OCI-LY1 (cell line): ENCODE measurements around the gene DIAPH3.

Source experiments
- H2AFZ ChIP-seq: fragments of 200-600 bp; sonication (generic), shearing (Covaris generic); 2 replicates; pipeline ENCODE4 v1.6.0; 2014; ENCODE audit warnings: antibody characterized with exemption, mild to moderate bottlenecking, low read length
- H3F3A ChIP-seq: fragments of 200-600 bp; sonication (generic), shearing (Covaris generic); 2 replicates; pipeline ENCODE4 v1.6.0; 2014; ENCODE audit warnings: mild to moderate bottlenecking, antibody characterized with exemption, low read length, moderate library complexity; ENCODE audit not compliant: insufficient read depth
- H3K27ac ChIP-seq: fragments of 200-600 bp; sonication (generic); 2 replicates; pipeline ENCODE4 v1.5.1; 2014; ENCODE audit warnings: low read length, mixed run types, mild to moderate bottlenecking, low read depth; ENCODE audit not compliant: poor library complexity, severe bottlenecking
- H3K27me3 ChIP-seq: fragments of 200-600 bp; sonication (generic); 2 replicates; pipeline ENCODE4 v1.6.0; 2014; ENCODE audit warnings: antibody characterized with exemption, mild to moderate bottlenecking, low read length, moderate library complexity; ENCODE audit not compliant: insufficient read depth
- H3K36me3 ChIP-seq: fragments of 200-600 bp; sonication (generic); 2 replicates; pipeline ENCODE4 v1.6.1; 2014; ENCODE audit warnings: mild to moderate bottlenecking, antibody characterized with exemption, low read length, moderate library complexity, mixed read lengths; ENCODE audit not compliant: insufficient read depth
- H3K4me1 ChIP-seq: fragments of 200-600 bp; sonication (generic); 2 replicates; pipeline ENCODE4 v1.5.1; 2014; ENCODE audit warnings: mild to moderate bottlenecking, low read length, moderate library complexity; ENCODE audit not compliant: insufficient read depth, severe bottlenecking
- H3K4me2 ChIP-seq: fragments of 200-600 bp; sonication (generic), shearing (Covaris generic); 2 replicates; pipeline ENCODE4 v1.6.1; 2014; ENCODE audit warnings: low read length
- H3K4me3 ChIP-seq: fragments of 200-600 bp; sonication (generic); 2 replicates; pipeline ENCODE4 v1.5.1; 2014; ENCODE audit warnings: low read length, low read depth, mild to moderate bottlenecking, mixed read lengths; ENCODE audit not compliant: poor library complexity, severe bottlenecking
- H3K79me2 ChIP-seq: fragments of 200-600 bp; shearing (Covaris generic); 2 replicates; pipeline ENCODE4 v1.6.1; 2016; ENCODE audit warnings: mixed run types, low read length, mixed read lengths; ENCODE audit not compliant: insufficient read depth
- H3K9ac ChIP-seq: fragments of 200-600 bp; sonication (generic), shearing (Covaris generic); 2 replicates; pipeline ENCODE4 v1.6.1; 2014; ENCODE audit warnings: mild to moderate bottlenecking, low read length, mixed read lengths
- H3K9me2 ChIP-seq: fragments of 200-600 bp; sonication (generic), shearing (Covaris generic); 2 replicates; pipeline ENCODE4 v1.6.1; 2014; ENCODE audit warnings: low read depth, mild to moderate bottlenecking, low read length, mixed read lengths
- H3K9me3 ChIP-seq: fragments of 200-600 bp; shearing (Covaris generic); 2 replicates; pipeline ENCODE4 v1.6.1; 2014; ENCODE audit warnings: low read length, mixed read lengths
- H4K20me1 ChIP-seq: fragments of 200-600 bp; sonication (generic), shearing (Covaris generic); 2 replicates; pipeline ENCODE4 v1.6.0; 2016; ENCODE audit warnings: mild to moderate bottlenecking, low read length; ENCODE audit not compliant: insufficient read depth
- CTCF ChIP-seq: fragments of 200-600 bp; sonication (generic), shearing (Covaris generic); IDR thresholded peaks from 2 replicates; pipeline ENCODE4 v1.5.1; 2017; ENCODE audit warnings: mild to moderate bottlenecking, antibody characterized with exemption, low read length, moderate library complexity, mixed read lengths
- EZH2 ChIP-seq: fragments of 200-600 bp; sonication (generic), shearing (Covaris generic); IDR thresholded peaks from 2 replicates; pipeline ENCODE4 v1.8.0; 2017; ENCODE audit warnings: borderline replicate concordance, mixed run types, mild to moderate bottlenecking, antibody characterized with exemption, low read length, moderate library complexity, mixed read lengths

The DIAPH3 gene

GRCh38 chr13:59839186-59839585, 324.5 kb downstream of the DIAPH3 start:
- Histone ChIP-seq H2AFZ (no peak overlapping the region), H3K4me3 (no peak overlapping the region), H3K4me2 (no peak overlapping the region), H3K9me2 (no peaks in the 10 kb centered on the region), H3K4me1 (no peaks in the 10 kb centered on the region), H3K36me3 (no peaks in the 10 kb centered on the region), H4K20me1 (no peaks in the 10 kb centered on the region), H3F3A (no peaks in the 10 kb centered on the region), H3K27me3 (no peaks in the 10 kb centered on the region), H3K79me2 (no peaks in the 10 kb centered on the region), H3K9ac (no peak overlapping the region), H3K27ac (no peak overlapping the region), H3K9me3 (no peaks in the 10 kb centered on the region)
- no peak for TF ChIP-seq EZH2
- TF ChIP-seq CTCF = no peak

- TF ChIP-seq EZH2 (no peak), CTCF (no peak)
- H3K9ac ChIP-seq = no peak overlapping the region
- H3K79me2 ChIP-seq = no peaks in the 10 kb centered on the region
- H3K9me3 ChIP-seq = no peaks in the 10 kb centered on the region
- H3K4me3 ChIP-seq = no peak overlapping the region
- no peak overlapping the region for H3K4me2 ChIP-seq
- H3K27ac ChIP-seq = no peak overlapping the region
- no peaks in the 10 kb centered on the region for H3K36me3 ChIP-seq
- H2AFZ ChIP-seq = no peak overlapping the region
- H3K4me1 ChIP-seq = no peaks in the 10 kb centered on the region
- no peaks in the 10 kb centered on the region for H3F3A ChIP-seq
- H3K9me2 ChIP-seq = no peaks in the 10 kb centered on the region
- no peaks in the 10 kb centered on the region for H4K20me1 ChIP-seq
- H3K27me3 ChIP-seq = no peaks in the 10 kb centered on the region
Observed at GRCh38 chr13:59837101-59837500, 326.6 kb downstream of the DIAPH3 start.

- no peaks in the 10 kb centered on the region for H3K9me3 ChIP-seq
- H3K27me3 ChIP-seq = no peaks in the 10 kb centered on the region
- H3K36me3 ChIP-seq = no peaks in the 10 kb centered on the region
- no peak overlapping the region for H3K4me2 ChIP-seq
- H4K20me1 ChIP-seq = no peaks in the 10 kb centered on the region
- H3K79me2 ChIP-seq = no peaks in the 10 kb centered on the region
- no peaks in the 10 kb centered on the region for H3F3A ChIP-seq
- H3K9me2 ChIP-seq = no peaks in the 10 kb centered on the region
- no peaks in the 10 kb centered on the region for H3K4me1 ChIP-seq
- no peak overlapping the region for H2AFZ ChIP-seq
- no peak overlapping the region for H3K4me3 ChIP-seq
- H3K27ac ChIP-seq = no peak overlapping the region
- no peak for TF ChIP-seq EZH2
- no peak for TF ChIP-seq CTCF
- no peak overlapping the region for H3K9ac ChIP-seq
Observed at GRCh38 chr13:59835569-59835968, 328.2 kb downstream of the DIAPH3 start.
